Measurements from ENCODE around the gene ACOX3. TPM values are rescaled to one million over a fixed set of nuclear protein-coding genes. Genes with fewer than 3 reads are reported as not detected.

The ACOX3 gene
- total RNA-seq, 1 donor from 2014 or later = 51.6 TPM

GRCh38 chr4:8398347-8398746 lies 42.2 kb downstream of the ACOX3 start:
- H3K27me3 Mint-ChIP-seq (ENCODE audit: low read depth) = no peaks in the 10 kb centered on the region
- peaks cover 22% of the 10 kb centered on the region for H3K4me1 Mint-ChIP-seq (ENCODE audit: low read depth)
- H3K4me3 Mint-ChIP-seq (ENCODE audit: unreplicated experiment) = no peak overlapping the region
- no peak for DNase-seq (ENCODE audit: low spot score)
- TF ChIP-seq CTCF (IDR thresholded peaks at IDR 0.05) = no peak
- peaks cover 28% of the 10 kb centered on the region for H3K36me3 Mint-ChIP-seq (ENCODE audit: low read depth)
- no peaks in the 10 kb centered on the region for H3K9me3 Mint-ChIP-seq (ENCODE audit: low read depth)
- H3K27ac Mint-ChIP-seq (ENCODE audit: unreplicated experiment) = no peak overlapping the region

- Mint-ChIP-seq H3K4me1 (ENCODE audit: low read depth) (peaks cover 30% of the 10 kb centered on the region), H3K27ac (ENCODE audit: unreplicated experiment) (no peak overlapping the region), H3K4me3 (ENCODE audit: unreplicated experiment) (no peak overlapping the region), H3K27me3 (ENCODE audit: low read depth) (no peaks in the 10 kb centered on the region), H3K9me3 (ENCODE audit: low read depth) (no peaks in the 10 kb centered on the region), H3K36me3 (ENCODE audit: low read depth) (peaks cover 27% of the 10 kb centered on the region)
- no peak for TF ChIP-seq CTCF (IDR thresholded peaks at IDR 0.05)
- DNase-seq (ENCODE audit: low spot score) = peak; percentile 68
Observed at GRCh38 chr4:8396762-8397406, 43.6 kb downstream of the ACOX3 start.

GRCh38 chr4:8395504-8396296 lies 44.8 kb downstream of the ACOX3 start:
- Mint-ChIP-seq H3K27me3 (ENCODE audit: low read depth) (no peaks in the 10 kb centered on the region), H3K9me3 (ENCODE audit: low read depth) (no peaks in the 10 kb centered on the region), H3K36me3 (ENCODE audit: low read depth) (peaks cover 31% of the 10 kb centered on the region), H3K4me1 (ENCODE audit: low read depth) (peaks cover 33% of the 10 kb centered on the region), H3K27ac (ENCODE audit: unreplicated experiment) (no peak overlapping the region), H3K4me3 (ENCODE audit: unreplicated experiment) (no peak overlapping the region)
- no peak for TF ChIP-seq CTCF (IDR thresholded peaks at IDR 0.05)
- peak; percentile 68 for DNase-seq (ENCODE audit: low spot score)

GRCh38 chr4:8394806-8395205 lies 45.7 kb downstream of the ACOX3 start:
- Mint-ChIP-seq H3K9me3 (ENCODE audit: low read depth) (no peaks in the 10 kb centered on the region), H3K36me3 (ENCODE audit: low read depth) (peaks cover 34% of the 10 kb centered on the region), H3K4me1 (ENCODE audit: low read depth) (peaks cover 33% of the 10 kb centered on the region), H3K4me3 (ENCODE audit: unreplicated experiment) (no peak overlapping the region), H3K27me3 (ENCODE audit: low read depth) (no peaks in the 10 kb centered on the region), H3K27ac (ENCODE audit: unreplicated experiment) (no peak overlapping the region)
- no peak for TF ChIP-seq CTCF (IDR thresholded peaks at IDR 0.05)
- no peak for DNase-seq (ENCODE audit: low spot score)

GRCh38 chr4:8394061-8394519 lies 46.4 kb downstream of the ACOX3 start:
- no peak for TF ChIP-seq CTCF (IDR thresholded peaks at IDR 0.05)
- peaks cover 33% of the 10 kb centered on the region for H3K4me1 Mint-ChIP-seq (ENCODE audit: low read depth)
- no peak overlapping the region for H3K4me3 Mint-ChIP-seq (ENCODE audit: unreplicated experiment)
- H3K27ac Mint-ChIP-seq (ENCODE audit: unreplicated experiment) = peak overlapping the region; percentile 82
- no peaks in the 10 kb centered on the region for H3K9me3 Mint-ChIP-seq (ENCODE audit: low read depth)
- no peak for DNase-seq (ENCODE audit: low spot score)
- H3K27me3 Mint-ChIP-seq (ENCODE audit: low read depth) = no peaks in the 10 kb centered on the region
- H3K36me3 Mint-ChIP-seq (ENCODE audit: low read depth) = peaks cover 34% of the 10 kb centered on the region

All from chondrocyte (in vitro differentiated cells).